GM20000 (cell line): ENCODE measurements around the gene RABGAP1L.
A peak's percentile ranks its signal among the peaks of the same experiment; 100 is the strongest.

Source experiments
- DNase-seq: peaks from one replicate; pipeline ENCODE4 v3.0.0; 2012; ENCODE audit warnings: low spot score
- TF ChIP-seq, protein P1 (sequence below): IDR thresholded peaks from 2 replicates; pipeline ENCODE4 v1.5.1; 2012; ENCODE audit warnings: mild to moderate bottlenecking, control low read depth; ENCODE audit errors: extremely low read depth, missing control alignments

The RABGAP1L gene

DNA sequence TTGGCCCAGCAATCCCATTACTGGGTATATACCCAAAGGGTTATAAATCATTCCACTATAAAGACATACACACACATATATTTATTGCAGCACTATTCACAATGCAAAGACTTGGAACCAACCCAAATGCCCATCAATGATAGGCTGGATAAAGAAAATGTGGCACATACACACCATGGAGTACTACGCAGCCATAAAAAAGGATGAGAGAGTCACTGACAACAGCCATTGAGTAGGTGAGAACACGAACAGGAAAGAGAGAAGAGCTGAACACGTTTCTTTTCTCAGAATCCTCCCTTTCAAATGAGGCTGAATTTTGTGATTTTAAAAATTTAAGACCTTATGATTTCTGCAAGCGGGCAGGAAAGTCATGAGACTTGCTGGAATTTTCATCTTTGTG, 10.1 kb upstream of the RABGAP1L start:
- TF ChIP-seq, protein P1, sequence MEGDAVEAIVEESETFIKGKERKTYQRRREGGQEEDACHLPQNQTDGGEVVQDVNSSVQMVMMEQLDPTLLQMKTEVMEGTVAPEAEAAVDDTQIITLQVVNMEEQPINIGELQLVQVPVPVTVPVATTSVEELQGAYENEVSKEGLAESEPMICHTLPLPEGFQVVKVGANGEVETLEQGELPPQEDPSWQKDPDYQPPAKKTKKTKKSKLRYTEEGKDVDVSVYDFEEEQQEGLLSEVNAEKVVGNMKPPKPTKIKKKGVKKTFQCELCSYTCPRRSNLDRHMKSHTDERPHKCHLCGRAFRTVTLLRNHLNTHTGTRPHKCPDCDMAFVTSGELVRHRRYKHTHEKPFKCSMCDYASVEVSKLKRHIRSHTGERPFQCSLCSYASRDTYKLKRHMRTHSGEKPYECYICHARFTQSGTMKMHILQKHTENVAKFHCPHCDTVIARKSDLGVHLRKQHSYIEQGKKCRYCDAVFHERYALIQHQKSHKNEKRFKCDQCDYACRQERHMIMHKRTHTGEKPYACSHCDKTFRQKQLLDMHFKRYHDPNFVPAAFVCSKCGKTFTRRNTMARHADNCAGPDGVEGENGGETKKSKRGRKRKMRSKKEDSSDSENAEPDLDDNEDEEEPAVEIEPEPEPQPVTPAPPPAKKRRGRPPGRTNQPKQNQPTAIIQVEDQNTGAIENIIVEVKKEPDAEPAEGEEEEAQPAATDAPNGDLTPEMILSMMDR: no peak
- DNase-seq: no peak

DNA sequence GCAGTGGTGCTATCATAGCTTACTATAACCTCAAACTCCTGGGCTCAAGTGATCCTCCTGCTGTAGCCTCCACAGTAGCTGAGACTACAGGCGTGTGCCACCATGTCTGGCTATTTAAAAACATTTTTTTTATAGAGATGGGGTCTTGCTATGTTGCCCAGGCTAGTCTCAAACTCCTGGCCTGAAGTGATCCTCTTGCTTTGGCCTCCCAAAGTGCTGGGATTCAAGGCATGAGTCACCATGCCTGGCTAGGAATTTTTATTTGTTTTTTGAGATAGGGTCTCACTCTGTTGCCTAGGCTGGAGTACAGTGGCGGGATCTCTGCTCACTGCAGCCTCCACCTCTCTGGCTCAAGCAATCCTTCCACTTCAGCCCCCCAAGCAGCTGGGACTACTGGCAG, 8.8 kb upstream of the RABGAP1L start:
- TF ChIP-seq, protein P1: no peak

DNA sequence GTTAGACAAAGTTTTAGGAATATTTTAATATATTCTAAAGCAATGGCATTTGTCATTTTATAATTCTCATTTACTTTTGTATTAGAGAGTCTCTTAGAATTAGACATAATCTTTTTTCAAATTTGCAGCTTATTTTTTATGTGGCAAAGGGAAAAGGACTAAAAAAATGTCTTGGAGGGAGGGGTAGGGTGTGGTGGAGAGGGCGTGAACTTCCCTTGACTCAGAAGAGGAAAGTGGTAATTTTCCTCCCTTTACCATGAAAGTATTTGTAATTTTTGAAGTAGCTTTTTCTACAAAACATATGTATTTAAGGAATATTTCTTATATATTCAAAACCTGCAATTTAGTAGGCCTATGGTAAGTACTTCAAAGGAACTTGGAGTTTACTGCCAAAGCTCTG, 6.9 kb upstream of the RABGAP1L start:
- TF ChIP-seq, protein P1: no peak
- DNase-seq: no peak

More for the DNA sequence above, 8.8 kb upstream of the RABGAP1L start:
- no peak for DNase-seq

DNA sequence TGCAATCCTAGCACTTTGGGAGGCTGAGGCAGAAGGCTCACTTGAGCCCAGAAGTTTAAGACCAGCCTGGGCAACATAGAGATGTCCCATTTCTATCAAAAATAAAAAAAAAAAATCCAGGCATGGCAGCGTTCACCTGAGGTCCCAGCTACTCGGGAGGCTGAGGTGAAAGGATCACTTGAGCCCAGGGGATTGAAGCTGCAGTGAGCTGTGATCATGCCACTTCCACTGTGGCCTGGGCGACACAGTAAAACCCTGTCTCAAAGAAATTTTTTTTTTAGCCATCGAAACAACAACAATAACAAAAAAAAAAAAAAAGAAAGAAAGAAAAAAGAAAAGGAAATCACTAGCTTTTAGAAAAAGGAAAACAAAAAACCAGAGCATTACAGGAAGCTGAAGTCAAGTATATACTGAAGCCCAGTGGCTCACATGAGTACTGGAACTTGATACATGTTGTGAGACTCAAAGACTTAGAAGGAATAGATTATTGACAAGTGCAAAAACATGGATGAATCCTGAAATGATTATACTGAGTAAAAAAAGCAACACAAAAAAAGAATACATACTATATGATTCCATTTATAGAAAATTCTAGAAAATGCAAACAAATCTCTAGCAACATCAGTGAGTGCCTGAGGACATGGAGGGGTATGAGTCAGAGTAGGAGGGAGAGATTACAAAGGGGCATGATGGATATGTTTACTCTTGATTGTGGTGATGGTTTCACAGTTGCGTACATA, 6.1 kb upstream of the RABGAP1L start:
- no peak for DNase-seq
- TF ChIP-seq, protein P1: no peak

DNA sequence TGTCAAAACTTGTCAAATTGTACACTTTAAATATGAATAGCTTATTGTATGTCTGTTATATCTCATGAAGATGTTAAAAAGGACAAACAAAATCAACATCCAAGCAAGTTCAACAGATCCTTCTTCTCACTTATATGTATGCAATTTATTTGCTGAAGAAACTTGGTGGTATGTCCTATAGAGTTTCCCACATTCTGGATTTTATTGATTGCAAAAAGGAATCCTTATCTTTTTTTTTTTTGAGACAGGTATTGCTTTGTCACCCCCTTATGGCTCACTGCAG, 5.6 kb upstream of the RABGAP1L start:
- TF ChIP-seq, protein P1: no peak
- DNase-seq: no peak

DNA sequence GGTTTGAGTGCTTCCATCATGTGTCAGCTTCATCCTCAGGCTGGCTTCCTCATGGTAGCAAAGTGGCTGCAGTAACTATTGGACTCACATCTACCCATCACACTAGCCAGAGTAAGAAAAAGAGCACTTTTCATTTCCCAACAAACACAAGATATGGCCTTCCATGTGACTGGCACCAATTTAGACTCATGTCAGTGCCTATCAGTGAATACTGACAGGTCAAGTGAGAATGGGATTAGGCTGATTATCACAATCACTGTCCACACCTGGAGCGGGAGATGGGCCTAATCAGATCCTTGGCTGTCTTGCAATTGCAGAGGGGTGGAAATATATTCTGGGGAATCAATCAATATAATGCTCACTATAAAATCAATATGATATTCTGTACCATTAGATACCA, 2.9 kb upstream of the RABGAP1L start:
- TF ChIP-seq, protein P1: no peak
- DNase-seq: no peak

DNA sequence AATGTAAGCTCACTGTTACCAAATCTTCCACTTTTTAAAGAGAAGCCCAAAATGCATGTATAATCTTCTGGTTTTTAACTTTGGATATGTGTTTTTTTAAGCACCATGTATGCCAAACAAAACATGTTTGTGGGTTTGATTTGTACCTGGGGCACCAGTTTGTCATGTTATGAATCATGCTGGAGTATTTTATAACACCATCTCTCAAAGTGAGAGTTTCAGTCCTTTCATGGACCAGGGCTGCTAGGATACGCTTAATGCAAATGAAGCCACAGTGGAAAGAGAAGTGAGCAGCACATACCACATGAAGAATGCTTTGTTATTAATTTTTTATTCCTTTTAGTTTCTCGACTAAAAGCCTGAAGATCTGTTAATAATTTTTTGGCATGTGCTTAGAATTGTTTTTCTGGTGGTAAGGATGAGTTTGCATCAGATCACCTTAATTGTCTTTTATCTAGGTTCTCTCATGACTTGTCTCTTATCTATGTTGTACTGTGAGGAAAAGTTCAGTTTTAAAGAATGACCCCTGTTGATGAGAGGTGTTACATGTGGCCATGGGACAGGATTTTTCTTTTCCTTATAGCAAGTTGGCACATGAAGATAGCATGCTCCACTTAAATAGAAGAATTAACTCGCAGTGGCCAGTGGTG, 2.0 kb upstream of the RABGAP1L start:
- peak; percentile 70 for DNase-seq

More for the DNA sequence above, 2.0 kb upstream of the RABGAP1L start:
- TF ChIP-seq, protein P1: no peak
